ENCODE results near the gene CALM3.
"Not testable (repeated sequence)": the region's sequence is repeated elsewhere in the genome, so short reads cannot be mapped to it uniquely, and the experiment has no call there.

CALM3 gene

GRCh38 chr19:46559203-46559602, 41.9 kb upstream of the CALM3 start:
- TF ChIP-seq, protein P1, sequence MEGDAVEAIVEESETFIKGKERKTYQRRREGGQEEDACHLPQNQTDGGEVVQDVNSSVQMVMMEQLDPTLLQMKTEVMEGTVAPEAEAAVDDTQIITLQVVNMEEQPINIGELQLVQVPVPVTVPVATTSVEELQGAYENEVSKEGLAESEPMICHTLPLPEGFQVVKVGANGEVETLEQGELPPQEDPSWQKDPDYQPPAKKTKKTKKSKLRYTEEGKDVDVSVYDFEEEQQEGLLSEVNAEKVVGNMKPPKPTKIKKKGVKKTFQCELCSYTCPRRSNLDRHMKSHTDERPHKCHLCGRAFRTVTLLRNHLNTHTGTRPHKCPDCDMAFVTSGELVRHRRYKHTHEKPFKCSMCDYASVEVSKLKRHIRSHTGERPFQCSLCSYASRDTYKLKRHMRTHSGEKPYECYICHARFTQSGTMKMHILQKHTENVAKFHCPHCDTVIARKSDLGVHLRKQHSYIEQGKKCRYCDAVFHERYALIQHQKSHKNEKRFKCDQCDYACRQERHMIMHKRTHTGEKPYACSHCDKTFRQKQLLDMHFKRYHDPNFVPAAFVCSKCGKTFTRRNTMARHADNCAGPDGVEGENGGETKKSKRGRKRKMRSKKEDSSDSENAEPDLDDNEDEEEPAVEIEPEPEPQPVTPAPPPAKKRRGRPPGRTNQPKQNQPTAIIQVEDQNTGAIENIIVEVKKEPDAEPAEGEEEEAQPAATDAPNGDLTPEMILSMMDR (IDR thresholded peaks at IDR 0.05): no peak

GRCh38 chr19:46559675-46560074, 41.5 kb upstream of the CALM3 start:
- H3K79me2 ChIP-seq; H3K4me3 ChIP-seq (ENCODE audit: low read depth, low read length); H2AFZ ChIP-seq; H3K9ac ChIP-seq; H3K4me2 ChIP-seq (ENCODE audit: low read length); H3K36me3 ChIP-seq (ENCODE audit: control insufficient read depth, insufficient read depth, low read length); H3K27me3 ChIP-seq (ENCODE audit: control insufficient read depth, insufficient read depth, low read length); H3K9me3 ChIP-seq (ENCODE audit: control insufficient read depth, low read length); H3K27ac ChIP-seq; H3K4me1 ChIP-seq: not testable (repeated sequence)

More at GRCh38 chr19:46559203-46559602, 41.9 kb upstream of the CALM3 start:
- Histone ChIP-seq H3K9me3 (ENCODE audit: control insufficient read depth, low read length) (no peaks in the 10 kb centered on the region), H2AFZ (no peak overlapping the region), H3K27me3 (ENCODE audit: control insufficient read depth, insufficient read depth, low read length) (no peaks in the 10 kb centered on the region), H3K79me2 (no peaks in the 10 kb centered on the region), H3K36me3 (ENCODE audit: control insufficient read depth, insufficient read depth, low read length) (no peaks in the 10 kb centered on the region), H3K27ac (no peak overlapping the region), H3K4me1 (no peaks in the 10 kb centered on the region), H3K4me3 (ENCODE audit: low read depth, low read length) (no peak overlapping the region), H3K4me2 (ENCODE audit: low read length) (no peak overlapping the region), H3K9ac (no peak overlapping the region)

GRCh38 chr19:46564701-46565100, 36.4 kb upstream of the CALM3 start:
- H3K27me3 ChIP-seq (ENCODE audit: control insufficient read depth, insufficient read depth, low read length): no peaks in the 10 kb centered on the region
- no peaks in the 10 kb centered on the region for H3K9me3 ChIP-seq (ENCODE audit: control insufficient read depth, low read length)
- H2AFZ ChIP-seq: no peak overlapping the region
- no peak overlapping the region for H3K4me2 ChIP-seq (ENCODE audit: low read length)
- no peaks in the 10 kb centered on the region for H3K4me1 ChIP-seq
- H3K36me3 ChIP-seq (ENCODE audit: control insufficient read depth, insufficient read depth, low read length): no peaks in the 10 kb centered on the region
- no peak overlapping the region for H3K9ac ChIP-seq
- H3K27ac ChIP-seq: no peak overlapping the region
- no peaks in the 10 kb centered on the region for H3K79me2 ChIP-seq
- TF ChIP-seq, protein P1 (IDR thresholded peaks at IDR 0.05): no peak
- no peak overlapping the region for H3K4me3 ChIP-seq (ENCODE audit: low read depth, low read length)

DNA sequence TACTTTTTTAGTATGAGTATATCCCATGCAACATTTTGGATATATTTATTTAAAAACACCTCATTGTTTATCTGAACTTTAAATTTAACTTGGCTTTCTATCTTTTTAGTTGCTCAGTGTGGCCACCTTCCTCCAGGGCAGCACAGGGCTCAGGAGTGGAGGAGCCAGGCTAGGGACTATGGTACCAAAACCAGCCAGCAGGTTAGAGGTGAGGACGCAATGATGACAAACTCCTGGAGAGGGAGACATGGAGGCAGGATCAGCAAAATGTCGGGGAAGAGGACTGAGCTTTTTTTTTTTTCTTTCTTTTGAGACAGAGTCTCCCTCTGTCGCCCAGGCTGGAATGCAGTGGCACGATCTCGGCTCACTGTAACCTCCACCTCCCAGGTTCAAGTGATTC, 29.6 kb upstream of the CALM3 start:
- no peak overlapping the region for H3K4me3 ChIP-seq (ENCODE audit: low read depth, low read length)
- no peak overlapping the region for H3K4me2 ChIP-seq (ENCODE audit: low read length)
- no peaks in the 10 kb centered on the region for H3K9me3 ChIP-seq (ENCODE audit: control insufficient read depth, low read length)
- no peaks in the 10 kb centered on the region for H3K27me3 ChIP-seq (ENCODE audit: control insufficient read depth, insufficient read depth, low read length)
- TF ChIP-seq, protein P1 (IDR thresholded peaks at IDR 0.05): no peak
- H3K9ac ChIP-seq: no peak overlapping the region
- H3K36me3 ChIP-seq (ENCODE audit: control insufficient read depth, insufficient read depth, low read length): no peaks in the 10 kb centered on the region
- no peak overlapping the region for H3K27ac ChIP-seq
- peak overlapping the region; percentile 49 for H2AFZ ChIP-seq
- no peaks in the 10 kb centered on the region for H3K4me1 ChIP-seq
- H3K79me2 ChIP-seq: peaks cover 1% of the 10 kb centered on the region

DNA sequence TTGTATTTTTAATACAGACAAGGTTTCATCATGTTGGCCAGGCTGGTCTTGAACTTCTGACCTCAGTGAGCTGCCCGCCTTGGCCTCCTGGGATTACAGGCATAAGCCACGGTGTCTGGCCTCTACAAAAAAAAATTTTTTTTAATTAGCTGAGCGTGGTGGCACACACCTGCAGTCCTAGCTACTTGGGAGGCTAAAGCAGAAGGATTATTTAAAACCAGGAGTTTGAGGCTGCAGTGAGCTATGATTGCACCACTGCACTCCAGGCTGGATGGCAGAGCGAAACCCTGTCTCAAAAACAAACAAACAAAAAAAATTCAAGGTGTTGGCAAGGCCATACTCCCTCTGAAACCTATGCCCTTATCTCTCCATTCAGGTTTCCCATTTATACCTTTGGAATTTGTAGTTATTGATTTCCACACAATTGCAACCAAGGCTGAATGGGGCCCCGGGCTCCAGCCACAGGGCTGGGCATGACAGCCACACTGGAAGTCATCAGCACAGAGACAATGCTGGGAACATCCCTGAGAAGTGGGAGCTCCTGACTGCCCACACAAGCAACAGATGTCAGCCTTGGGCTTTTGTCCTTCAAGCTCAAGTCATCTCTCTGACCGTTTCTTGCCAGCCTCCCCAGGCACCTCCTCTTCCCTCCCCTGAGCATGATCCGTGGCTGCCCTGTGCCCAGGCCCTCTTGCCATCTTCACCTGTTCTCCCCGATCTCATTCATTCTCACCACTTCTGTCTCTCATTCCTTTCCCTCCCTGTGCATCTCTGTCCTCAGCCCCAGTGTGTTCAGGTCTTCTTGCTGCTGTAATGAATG, 27.2 kb upstream of the CALM3 start:
- Histone ChIP-seq H3K9ac (no peak overlapping the region), H3K27ac (no peak overlapping the region), H3K27me3 (ENCODE audit: control insufficient read depth, insufficient read depth, low read length) (no peaks in the 10 kb centered on the region), H3K36me3 (ENCODE audit: control insufficient read depth, insufficient read depth, low read length) (no peaks in the 10 kb centered on the region), H3K4me3 (ENCODE audit: low read depth, low read length) (no peak overlapping the region), H3K9me3 (ENCODE audit: control insufficient read depth, low read length) (no peaks in the 10 kb centered on the region), H3K79me2 (peaks cover 2% of the 10 kb centered on the region), H3K4me2 (ENCODE audit: low read length) (no peak overlapping the region), H2AFZ (no peak overlapping the region), H3K4me1 (no peaks in the 10 kb centered on the region)
- TF ChIP-seq, protein P1 (IDR thresholded peaks at IDR 0.05): no peak

Data from parathyroid adenoma (tissue), 2 donors.